HG03460 (cell line): ENCODE measurements around the gene CCND1.

Source experiments
- ATAC-seq: cut with Tn5 transposase; IDR thresholded peaks from one replicate; pipeline ENCODE4 v1.9.1; 2021; ENCODE audit not compliant: unreplicated experiment

Gene CCND1

GRCh38 chr11:69651834-69652620, 11.1 kb downstream of the CCND1 start:
- ATAC-seq = no peak

DNA sequence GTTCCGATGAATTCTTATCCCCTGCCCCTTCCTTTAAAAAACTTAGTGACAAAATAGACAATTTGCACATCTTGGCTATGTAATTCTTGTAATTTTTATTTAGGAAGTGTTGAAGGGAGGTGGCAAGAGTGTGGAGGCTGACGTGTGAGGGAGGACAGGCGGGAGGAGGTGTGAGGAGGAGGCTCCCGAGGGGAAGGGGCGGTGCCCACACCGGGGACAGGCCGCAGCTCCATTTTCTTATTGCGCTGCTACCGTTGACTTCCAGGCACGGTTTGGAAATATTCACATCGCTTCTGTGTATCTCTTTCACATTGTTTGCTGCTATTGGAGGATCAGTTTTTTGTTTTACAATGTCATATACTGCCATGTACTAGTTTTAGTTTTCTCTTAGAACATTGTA, 12.0 kb downstream of the CCND1 start:
- no peak for ATAC-seq

DNA sequence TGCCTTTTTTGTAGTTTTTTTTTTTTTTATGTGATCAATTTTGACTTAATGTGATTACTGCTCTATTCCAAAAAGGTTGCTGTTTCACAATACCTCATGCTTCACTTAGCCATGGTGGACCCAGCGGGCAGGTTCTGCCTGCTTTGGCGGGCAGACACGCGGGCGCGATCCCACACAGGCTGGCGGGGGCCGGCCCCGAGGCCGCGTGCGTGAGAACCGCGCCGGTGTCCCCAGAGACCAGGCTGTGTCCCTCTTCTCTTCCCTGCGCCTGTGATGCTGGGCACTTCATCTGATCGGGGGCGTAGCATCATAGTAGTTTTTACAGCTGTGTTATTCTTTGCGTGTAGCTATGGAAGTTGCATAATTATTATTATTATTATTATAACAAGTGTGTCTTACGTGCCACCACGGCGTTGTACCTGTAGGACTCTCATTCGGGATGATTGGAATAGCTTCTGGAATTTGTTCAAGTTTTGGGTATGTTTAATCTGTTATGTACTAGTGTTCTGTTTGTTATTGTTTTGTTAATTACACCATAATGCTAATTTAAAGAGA, 12.5 kb downstream of the CCND1 start:
- ATAC-seq = no peak

- no peak for ATAC-seq
These were observed 13.2 kb downstream of the CCND1 start for GRCh38 chr11:69654001-69654659.

- ATAC-seq = no peak
These were observed 13.9 kb downstream of the CCND1 start for GRCh38 chr11:69654660-69655478.

- no peak for ATAC-seq
These were observed 14.8 kb downstream of the CCND1 start for GRCh38 chr11:69655479-69656428.

DNA sequence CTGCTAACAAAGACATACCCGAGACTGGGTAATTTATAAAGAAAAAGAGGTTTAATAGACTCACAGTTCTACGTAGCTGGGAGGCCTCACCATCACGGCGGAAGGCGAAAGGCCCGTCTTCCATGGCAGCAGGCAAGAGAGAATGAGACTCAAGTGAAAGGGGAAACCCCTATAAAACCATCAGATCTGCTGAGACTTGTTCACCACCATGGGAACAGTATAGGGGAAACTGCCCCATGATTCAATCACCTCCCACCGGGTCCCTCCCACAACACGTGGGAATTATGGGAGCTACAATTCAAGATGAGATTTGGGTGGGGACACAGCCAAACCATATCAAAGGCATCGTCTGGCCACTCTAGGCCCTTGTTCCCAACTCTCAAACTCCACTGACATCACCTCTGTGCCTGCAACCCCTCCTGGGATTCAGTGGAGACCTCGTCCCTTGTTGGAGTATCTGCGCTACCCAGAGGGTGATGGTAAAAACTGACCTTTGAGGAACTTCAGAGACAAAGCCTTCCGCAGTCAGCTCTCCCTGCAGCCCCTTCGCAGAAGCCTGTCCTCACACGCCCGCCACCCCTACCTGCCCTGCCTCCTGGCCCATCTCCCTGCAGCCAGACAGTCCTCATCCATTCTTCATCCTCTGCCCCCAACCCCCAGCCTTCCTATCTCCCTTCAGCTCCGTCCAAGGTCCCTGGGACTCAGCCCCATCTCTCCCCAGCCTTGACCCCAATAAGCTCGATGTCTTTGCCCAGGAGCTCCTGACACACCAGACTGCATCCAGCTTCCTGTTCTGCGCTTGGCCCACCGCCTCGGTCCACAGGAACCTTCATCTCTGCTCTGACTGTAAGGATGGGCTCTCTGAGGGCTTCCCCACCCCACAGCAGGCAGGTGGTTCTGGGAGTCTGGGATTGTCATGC, 15.8 kb downstream of the CCND1 start:
- no peak for ATAC-seq

DNA sequence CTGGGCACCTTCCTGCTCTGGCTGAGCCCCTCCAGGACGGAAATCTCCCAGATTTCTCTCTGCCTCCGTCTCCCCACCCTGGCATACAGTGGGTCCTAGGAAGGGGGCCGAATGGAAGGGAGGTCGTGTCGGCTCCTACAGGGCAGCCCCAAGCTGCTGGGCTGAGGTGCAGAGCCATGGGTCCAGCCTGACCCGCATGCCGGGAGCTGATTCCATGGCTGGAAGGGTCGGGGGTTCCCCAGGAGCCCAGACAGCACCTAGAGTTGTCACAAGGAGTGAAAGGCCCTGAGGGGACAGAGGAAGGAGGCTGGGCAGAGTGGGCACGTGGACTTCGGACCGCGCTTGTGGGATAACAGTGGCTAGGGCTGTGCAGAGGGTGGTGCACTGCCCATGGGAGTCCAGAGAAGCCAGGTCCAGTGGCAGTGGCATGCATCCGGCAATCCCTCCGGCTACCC, 16.5 kb downstream of the CCND1 start:
- ATAC-seq = no peak

DNA sequence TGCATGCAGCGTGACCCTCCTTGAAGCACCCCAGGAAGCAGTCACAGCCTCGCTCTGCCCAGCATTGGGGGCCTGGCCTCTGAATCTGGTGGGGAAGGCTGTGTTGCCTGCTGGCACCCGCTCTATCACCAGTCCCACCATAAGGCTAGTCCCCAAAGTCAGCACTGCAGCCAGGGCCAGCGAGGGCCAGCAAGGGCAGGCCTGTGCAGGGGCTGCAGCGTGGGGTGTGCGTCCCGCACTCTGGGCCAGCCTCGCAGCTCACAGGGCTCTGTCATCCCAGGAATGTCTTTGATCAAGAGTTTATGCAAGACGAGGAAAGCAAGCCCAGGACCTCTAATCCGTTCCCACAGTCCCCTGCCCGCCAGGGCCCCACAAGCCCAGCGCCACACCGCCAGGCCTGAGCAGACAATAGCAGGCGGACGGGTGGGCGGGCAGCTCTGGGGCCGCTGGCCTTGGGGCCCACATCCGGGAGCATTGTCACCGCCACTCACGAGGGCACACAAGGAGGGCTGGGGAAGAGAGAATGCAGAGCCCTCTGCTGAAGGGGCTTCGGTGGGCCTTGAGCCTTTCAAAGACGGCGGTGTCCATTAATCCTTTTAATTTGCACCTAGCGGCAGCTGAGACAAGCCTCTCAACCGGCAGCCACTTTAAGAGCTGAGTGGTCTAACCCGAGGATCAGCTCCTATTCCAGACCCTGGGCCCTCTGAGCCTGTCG, 17.1 kb downstream of the CCND1 start:
- ATAC-seq = no peak

DNA sequence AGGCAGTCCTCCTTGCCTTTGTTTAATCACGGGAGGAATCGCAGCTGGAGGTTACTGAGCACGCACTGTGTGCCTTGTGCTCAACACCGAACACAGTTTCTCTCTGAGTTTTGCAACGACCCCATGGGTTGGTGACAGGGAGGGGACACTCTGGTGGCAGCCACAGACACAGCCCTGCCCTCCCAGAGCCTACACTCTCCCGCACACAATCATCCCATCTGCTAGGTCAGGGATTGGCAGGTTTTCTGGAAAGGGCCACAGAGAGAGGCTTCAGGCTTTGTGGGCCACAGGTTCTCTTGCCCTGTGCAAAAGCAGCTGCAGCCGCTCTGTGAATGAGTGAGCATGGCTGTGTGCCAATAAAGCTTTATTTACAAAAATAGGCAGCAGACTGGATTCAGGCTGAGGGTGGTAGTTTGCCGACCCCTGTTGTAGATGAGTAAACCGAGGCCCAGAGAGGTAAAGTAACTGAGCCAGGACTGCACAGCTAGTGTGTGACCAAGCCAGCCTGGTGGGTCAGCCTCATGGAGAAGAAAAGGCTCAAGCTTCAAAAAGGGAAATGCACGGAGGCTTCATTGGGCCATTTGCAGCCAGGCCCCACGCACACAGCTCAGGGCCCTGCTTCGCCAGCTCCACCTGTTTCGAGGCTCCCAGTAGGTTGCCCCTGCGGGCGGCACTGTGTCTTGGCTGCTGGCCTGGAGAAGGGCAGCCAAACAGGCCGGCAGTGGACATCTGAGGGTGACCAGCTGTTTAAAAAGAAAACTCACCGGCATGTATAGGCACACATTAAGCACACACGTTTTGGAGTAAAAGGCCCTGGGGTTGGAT, 17.9 kb downstream of the CCND1 start:
- ATAC-seq = no peak

- no peak for ATAC-seq
These were observed 18.6 kb downstream of the CCND1 start for GRCh38 chr11:69659591-69659990.

- no peak for ATAC-seq
These were observed 19.1 kb downstream of the CCND1 start for GRCh38 chr11:69660001-69660500.

GRCh38 chr11:69661413-69661715, 20.4 kb downstream of the CCND1 start:
- ATAC-seq = no peak

DNA sequence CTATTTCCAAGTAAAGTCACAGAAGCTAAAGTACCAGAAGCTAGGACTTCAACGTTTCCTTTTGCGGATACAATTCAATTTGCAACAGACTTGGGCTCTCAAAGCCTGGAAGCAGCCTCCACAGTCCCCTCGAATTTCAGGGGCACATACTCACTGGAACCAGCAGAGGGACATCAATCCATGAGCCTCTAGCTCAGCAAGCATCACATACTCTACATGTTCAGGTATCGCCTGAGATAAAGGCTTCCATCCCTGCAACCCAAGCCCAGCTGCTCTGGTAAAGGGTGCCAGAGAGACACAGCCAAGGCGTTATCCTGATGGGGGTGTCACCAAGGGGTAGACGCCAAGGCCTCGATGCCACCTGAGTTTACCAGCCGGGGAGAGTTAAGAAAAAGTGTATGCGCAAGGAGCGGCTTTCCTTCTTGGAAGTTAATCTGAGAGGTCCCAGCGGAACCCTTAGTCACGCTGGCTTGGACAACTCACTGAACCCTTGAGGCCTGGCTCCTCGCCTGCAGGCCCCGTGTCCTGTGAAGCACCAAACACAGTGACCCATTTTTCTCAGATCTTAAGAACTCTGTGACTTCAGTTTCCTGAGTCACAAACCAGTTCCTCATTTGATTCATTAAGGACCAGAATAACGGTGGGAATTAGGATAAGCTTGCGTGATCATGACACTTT, 21.2 kb downstream of the CCND1 start:
- no peak for ATAC-seq

DNA sequence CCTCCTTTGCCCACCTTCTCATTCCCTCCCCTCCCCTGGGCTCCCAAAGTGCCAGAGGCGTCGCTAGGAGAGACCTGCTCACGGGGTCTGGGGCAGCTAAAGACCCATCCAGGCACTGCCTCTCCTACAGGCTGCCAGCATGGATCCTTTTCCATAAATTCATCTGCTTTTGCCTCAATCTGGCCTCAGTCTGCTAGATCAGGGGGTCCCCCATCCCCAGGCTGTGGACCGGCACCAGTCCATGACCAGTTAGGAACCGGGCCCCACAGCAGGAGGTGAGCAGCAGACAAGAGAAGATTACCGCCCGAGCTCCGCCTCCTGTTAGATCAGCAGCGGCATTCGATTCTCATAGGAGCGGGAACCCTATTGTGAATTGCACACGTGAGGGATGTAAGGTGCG, 21.9 kb downstream of the CCND1 start:
- no peak for ATAC-seq

DNA sequence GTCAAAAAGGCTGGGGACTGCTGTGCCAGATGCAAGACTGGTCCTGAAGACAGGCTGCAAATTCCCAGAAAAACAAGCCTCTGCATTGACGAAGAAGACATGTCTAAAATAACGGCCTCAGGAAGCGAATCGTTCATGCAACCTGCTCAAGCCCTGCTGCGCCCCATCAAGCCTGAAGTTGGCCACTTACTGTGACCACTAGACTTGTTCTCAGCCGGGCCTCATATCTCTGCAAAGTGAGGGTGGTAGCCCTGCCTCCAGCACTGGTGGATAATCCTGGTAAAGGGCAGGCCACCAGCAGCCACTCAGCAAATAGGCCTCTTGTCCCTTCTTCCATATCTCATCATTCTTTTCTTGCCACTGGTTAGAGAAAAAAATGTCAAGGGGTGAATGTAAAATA, 22.4 kb downstream of the CCND1 start:
- no peak for ATAC-seq

- no peak for ATAC-seq
These were observed 23.3 kb downstream of the CCND1 start for GRCh38 chr11:69664103-69664775.
